ENCODE data around the gene RGR. TPM values are rescaled to one million over a fixed set of nuclear protein-coding genes. Genes with fewer than 3 reads are reported as not detected.
A peak's percentile ranks its signal among the peaks of the same experiment; 100 is the strongest.

Gene RGR
- total RNA-seq, 2 donors from 2014 or later, result not detected

- Histone ChIP-seq H3K36me3 (no peaks in the 10 kb centered on the region), H3K4me3 (no peak overlapping the region), H3K27ac (no peak overlapping the region), H3K4me1 (replicated peaks) (no peaks in the 10 kb centered on the region), H3K27me3 (replicated peaks; ENCODE audit: insufficient read depth) (no peaks in the 10 kb centered on the region), H3K9me3 (no peaks in the 10 kb centered on the region)
- no peak for DNase-seq (ENCODE audit: low spot score)
- TF ChIP-seq POLR2A (IDR thresholded peaks at IDR 0.05) (no peak), POLR2AphosphoS5 (IDR thresholded peaks at IDR 0.05) (no peak)
- TF ChIP-seq, protein P1, sequence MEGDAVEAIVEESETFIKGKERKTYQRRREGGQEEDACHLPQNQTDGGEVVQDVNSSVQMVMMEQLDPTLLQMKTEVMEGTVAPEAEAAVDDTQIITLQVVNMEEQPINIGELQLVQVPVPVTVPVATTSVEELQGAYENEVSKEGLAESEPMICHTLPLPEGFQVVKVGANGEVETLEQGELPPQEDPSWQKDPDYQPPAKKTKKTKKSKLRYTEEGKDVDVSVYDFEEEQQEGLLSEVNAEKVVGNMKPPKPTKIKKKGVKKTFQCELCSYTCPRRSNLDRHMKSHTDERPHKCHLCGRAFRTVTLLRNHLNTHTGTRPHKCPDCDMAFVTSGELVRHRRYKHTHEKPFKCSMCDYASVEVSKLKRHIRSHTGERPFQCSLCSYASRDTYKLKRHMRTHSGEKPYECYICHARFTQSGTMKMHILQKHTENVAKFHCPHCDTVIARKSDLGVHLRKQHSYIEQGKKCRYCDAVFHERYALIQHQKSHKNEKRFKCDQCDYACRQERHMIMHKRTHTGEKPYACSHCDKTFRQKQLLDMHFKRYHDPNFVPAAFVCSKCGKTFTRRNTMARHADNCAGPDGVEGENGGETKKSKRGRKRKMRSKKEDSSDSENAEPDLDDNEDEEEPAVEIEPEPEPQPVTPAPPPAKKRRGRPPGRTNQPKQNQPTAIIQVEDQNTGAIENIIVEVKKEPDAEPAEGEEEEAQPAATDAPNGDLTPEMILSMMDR (IDR thresholded peaks at IDR 0.05), result no peak
- intact Hi-C loops (cut with DNase I), result no loop called here
- 76% methylated on average over 3 of the region's 3 CpGs for WGBS
These were observed 18.2 kb upstream of the RGR start for GRCh38 chr10:84226616-84227015.

DNA sequence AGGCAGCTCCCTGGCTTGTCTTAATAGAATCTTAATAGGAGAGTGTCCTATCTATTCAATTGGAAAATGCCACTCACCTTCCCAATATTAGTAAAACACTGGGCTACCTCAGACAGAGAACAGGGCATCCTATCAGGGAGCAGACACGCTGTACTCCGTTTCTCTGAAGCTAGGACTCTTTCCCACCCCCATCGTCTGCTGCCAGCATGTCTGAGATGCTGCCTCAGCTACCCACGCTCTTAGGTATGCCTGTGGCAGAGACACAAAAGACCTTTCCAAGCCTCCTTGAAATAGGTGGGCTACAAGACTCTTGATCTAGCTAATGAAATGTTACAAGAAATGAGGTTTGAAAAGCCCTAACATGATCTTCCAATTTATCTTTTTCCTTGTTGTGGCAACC is 17.0 kb upstream of the RGR start:
- Histone ChIP-seq H3K4me3 (no peak overlapping the region), H3K27me3 (replicated peaks; ENCODE audit: insufficient read depth) (no peaks in the 10 kb centered on the region), H3K36me3 (no peaks in the 10 kb centered on the region), H3K4me1 (replicated peaks) (no peaks in the 10 kb centered on the region), H3K27ac (no peak overlapping the region), H3K9me3 (no peaks in the 10 kb centered on the region)
- no peak for DNase-seq (ENCODE audit: low spot score)
- intact Hi-C loops (cut with DNase I), result no loop called here
- TF ChIP-seq POLR2AphosphoS5 (IDR thresholded peaks at IDR 0.05) (no peak), POLR2A (IDR thresholded peaks at IDR 0.05) (no peak)
- TF ChIP-seq, protein P1 (IDR thresholded peaks at IDR 0.05), result no peak
- 81% methylated on average over 4 of the region's 4 CpGs for WGBS

GRCh38 chr10:84230359-84230758 is 14.5 kb upstream of the RGR start:
- intact Hi-C loops (cut with DNase I), result no loop called here
- Histone ChIP-seq H3K36me3 (no peaks in the 10 kb centered on the region), H3K4me1 (replicated peaks) (no peaks in the 10 kb centered on the region), H3K27ac (no peak overlapping the region), H3K4me3 (no peak overlapping the region), H3K9me3 (no peaks in the 10 kb centered on the region), H3K27me3 (replicated peaks; ENCODE audit: insufficient read depth) (no peaks in the 10 kb centered on the region)
- peak; percentile 25 for TF ChIP-seq POLR2AphosphoS5 (IDR thresholded peaks at IDR 0.05)
- no peak for TF ChIP-seq POLR2A (IDR thresholded peaks at IDR 0.05)
- peak; percentile 22 for DNase-seq (ENCODE audit: low spot score)
- 17% methylated on average over 1 of the region's 1 CpG for WGBS

DNA sequence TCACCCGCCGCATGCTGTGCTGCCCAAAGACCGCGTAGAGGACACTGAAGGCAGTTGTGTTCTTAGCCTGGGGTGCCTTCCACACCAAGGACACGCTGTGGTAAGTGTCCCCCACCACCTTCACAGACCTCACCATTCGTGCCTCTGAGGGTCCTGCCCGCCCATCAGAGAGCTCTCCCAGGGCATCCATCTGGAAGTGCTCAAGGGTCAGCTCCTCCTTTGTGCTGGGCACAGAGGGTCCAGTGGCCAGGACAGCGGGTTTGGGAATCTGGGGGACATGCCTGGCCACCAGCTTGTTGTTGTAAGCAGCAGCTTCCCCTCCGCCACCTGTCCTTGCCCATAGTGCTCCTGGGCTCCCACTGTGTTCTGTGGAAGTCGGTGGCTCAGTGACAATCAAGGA is 12.5 kb upstream of the RGR start:
- no peak overlapping the region for H3K4me3 ChIP-seq
- intact Hi-C loops (cut with DNase I), result no loop called here

GRCh38 chr10:84233940-84234339 is 10.9 kb upstream of the RGR start:
- Histone ChIP-seq H3K36me3 (no peaks in the 10 kb centered on the region), H3K27me3 (replicated peaks; ENCODE audit: insufficient read depth) (peaks cover 2% of the 10 kb centered on the region), H3K4me1 (replicated peaks) (no peaks in the 10 kb centered on the region), H3K27ac (no peak overlapping the region), H3K4me3 (no peak overlapping the region), H3K9me3 (no peaks in the 10 kb centered on the region)
- WGBS, result 85% methylated on average over 4 of the region's 4 CpGs
- TF ChIP-seq, protein P1 (IDR thresholded peaks at IDR 0.05), result no peak
- TF ChIP-seq POLR2A (IDR thresholded peaks at IDR 0.05), result no peak
- no peak for TF ChIP-seq POLR2AphosphoS5 (IDR thresholded peaks at IDR 0.05)
- DNase-seq (ENCODE audit: low spot score), result no peak
- intact Hi-C loops (cut with DNase I), result no loop called here

More for the DNA sequence above, 12.5 kb upstream of the RGR start:
- no peaks in the 10 kb centered on the region for H3K4me1 ChIP-seq (replicated peaks)
- H3K27ac ChIP-seq, result no peak overlapping the region
- no peaks in the 10 kb centered on the region for H3K36me3 ChIP-seq
- WGBS, result 86% methylated on average over 10 of the region's 10 CpGs
- no peak for DNase-seq (ENCODE audit: low spot score)
- H3K9me3 ChIP-seq, result no peaks in the 10 kb centered on the region
- no peak for TF ChIP-seq POLR2AphosphoS5 (IDR thresholded peaks at IDR 0.05)
- TF ChIP-seq POLR2A (IDR thresholded peaks at IDR 0.05), result no peak
- TF ChIP-seq, protein P1 (IDR thresholded peaks at IDR 0.05), result no peak
- peaks cover 2% of the 10 kb centered on the region for H3K27me3 ChIP-seq (replicated peaks; ENCODE audit: insufficient read depth)

Data from prostate gland (tissue), 2 donors.